ENCODE measurements around the gene RFLNA.

GRCh38 chr12:124295431-124296058 lies 652 bp downstream of the RFLNA start:
- no peak for TF ChIP-seq CTCF (IDR thresholded peaks at IDR 0.05)
- TF ChIP-seq POLR2AphosphoS5 (IDR thresholded peaks at IDR 0.05) = no peak

All from esophagus muscularis mucosa (tissue), 3 donors.